ENCODE data around the gene CXCL13. TPM values are rescaled to one million over a fixed set of nuclear protein-coding genes. Genes with fewer than 3 reads are reported as not detected.

Gene CXCL13
- total and polyA plus RNA-seq, 4 donors = 0.17 to 0.21 (median 0.20) TPM; not detected in 1

DNA sequence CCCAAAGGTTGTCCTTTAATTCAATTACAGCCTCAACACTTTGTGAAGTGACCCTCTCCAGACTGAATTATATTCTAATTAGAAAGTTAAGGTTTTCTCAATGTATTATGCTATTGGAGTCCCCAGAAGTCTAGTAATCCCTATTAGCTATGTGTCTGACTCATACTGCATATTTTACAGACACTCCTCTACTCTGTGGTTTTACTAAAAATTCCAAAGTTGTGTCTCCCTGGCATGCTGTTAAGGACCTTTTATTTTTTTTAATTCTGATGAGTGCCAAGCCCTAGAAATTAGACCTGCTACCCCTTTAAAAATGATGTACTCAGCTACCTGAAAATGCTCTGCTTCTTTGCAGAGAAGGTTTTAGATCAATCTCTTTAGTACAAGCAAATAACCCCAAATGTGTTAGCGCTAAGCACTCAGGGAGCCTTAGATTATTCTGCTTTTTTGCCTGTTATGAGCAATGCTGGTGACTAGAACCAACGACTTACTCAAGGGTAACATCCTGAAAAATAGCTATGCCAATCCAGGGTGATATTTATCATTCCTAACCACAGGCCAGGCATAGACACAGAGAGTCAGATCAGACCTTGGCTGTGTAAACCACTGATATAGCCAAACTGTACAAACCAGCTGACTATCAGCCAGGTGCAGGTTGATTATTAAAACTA lies 26.1 kb upstream of the CXCL13 start:
- Histone ChIP-seq H3K4me3 (ENCODE audit: low read depth, low read length) (no peak overlapping the region), H3K27ac (ENCODE audit: low read depth, low read length) (no peak overlapping the region), H3K9me3 (ENCODE audit: control insufficient read depth, insufficient read depth, low read length) (no peaks in the 10 kb centered on the region), H3K4me1 (ENCODE audit: control insufficient read depth, insufficient read depth, low read length) (no peaks in the 10 kb centered on the region), H3K27me3 (ENCODE audit: control insufficient read depth, insufficient read depth, low read length) (no peaks in the 10 kb centered on the region), H3K36me3 (ENCODE audit: control insufficient read depth, insufficient read depth, low read length) (no peaks in the 10 kb centered on the region)
- no peak for DNase-seq (ENCODE audit: low read depth in 4 of 6, low spot score in 6 of 6)
- 100% methylated on average over 1 of the region's 2 CpGs for WGBS (ENCODE audit: insufficient coverage)

DNA sequence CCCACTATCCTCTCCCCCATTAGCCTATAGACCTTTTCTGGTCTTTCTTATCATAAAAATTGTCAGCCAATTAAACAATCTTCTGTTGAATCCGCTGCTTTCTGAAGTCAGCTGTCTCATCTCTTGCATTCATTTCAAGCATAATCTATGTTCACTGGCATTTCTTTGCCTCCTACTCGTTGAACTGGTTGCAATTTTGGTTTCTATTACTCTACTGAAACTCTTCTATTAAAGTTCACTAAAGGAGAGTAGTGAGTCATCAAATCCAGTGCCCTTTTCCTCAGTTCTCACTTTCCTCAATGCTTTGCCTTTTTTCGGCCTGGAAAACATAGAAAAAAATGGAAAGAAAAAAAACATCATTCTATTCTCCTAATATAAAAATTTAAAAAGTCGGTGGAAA lies 23.9 kb upstream of the CXCL13 start:
- Histone ChIP-seq H3K27ac (ENCODE audit: low read depth, low read length) (no peak overlapping the region), H3K36me3 (ENCODE audit: control insufficient read depth, insufficient read depth, low read length) (no peaks in the 10 kb centered on the region), H3K4me1 (ENCODE audit: control insufficient read depth, insufficient read depth, low read length) (no peaks in the 10 kb centered on the region), H3K27me3 (ENCODE audit: control insufficient read depth, insufficient read depth, low read length) (no peaks in the 10 kb centered on the region), H3K4me3 (ENCODE audit: low read depth, low read length) (no peak overlapping the region), H3K9me3 (ENCODE audit: control insufficient read depth, insufficient read depth, low read length) (no peaks in the 10 kb centered on the region)
- no peak for DNase-seq (ENCODE audit: low read depth in 4 of 6, low spot score in 6 of 6)
- WGBS (ENCODE audit: insufficient coverage) = 100% methylated on average over 1 of the region's 4 CpGs

DNA sequence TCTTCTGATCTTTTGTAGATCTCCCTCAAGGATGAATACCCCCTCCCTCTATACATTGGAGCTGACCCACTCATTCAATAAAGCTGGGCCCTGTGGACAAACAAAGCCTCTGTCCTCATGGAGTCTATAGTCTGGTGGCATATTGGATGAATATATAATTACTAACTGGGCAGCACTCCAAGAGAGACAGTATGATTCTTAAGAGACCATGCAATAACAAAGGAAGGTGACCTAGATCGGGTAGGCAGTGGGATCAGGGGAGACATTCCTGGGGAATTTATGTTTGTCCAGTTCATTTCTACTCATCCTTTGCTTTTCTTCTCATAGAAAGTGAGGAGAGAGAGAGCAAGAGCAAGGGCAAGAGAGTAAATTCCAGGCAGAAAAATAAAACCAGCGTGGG lies 23.5 kb upstream of the CXCL13 start:
- Histone ChIP-seq H3K36me3 (ENCODE audit: control insufficient read depth, insufficient read depth, low read length) (no peaks in the 10 kb centered on the region), H3K9me3 (ENCODE audit: control insufficient read depth, insufficient read depth, low read length) (no peaks in the 10 kb centered on the region), H3K4me1 (ENCODE audit: control insufficient read depth, insufficient read depth, low read length) (no peaks in the 10 kb centered on the region), H3K27me3 (ENCODE audit: control insufficient read depth, insufficient read depth, low read length) (no peaks in the 10 kb centered on the region), H3K4me3 (ENCODE audit: low read depth, low read length) (no peak overlapping the region), H3K27ac (ENCODE audit: low read depth, low read length) (no peak overlapping the region)
- no peak for DNase-seq (ENCODE audit: low read depth in 4 of 6, low spot score in 6 of 6)
- 67% methylated on average over 1 of the region's 2 CpGs for WGBS (ENCODE audit: insufficient coverage)

DNA sequence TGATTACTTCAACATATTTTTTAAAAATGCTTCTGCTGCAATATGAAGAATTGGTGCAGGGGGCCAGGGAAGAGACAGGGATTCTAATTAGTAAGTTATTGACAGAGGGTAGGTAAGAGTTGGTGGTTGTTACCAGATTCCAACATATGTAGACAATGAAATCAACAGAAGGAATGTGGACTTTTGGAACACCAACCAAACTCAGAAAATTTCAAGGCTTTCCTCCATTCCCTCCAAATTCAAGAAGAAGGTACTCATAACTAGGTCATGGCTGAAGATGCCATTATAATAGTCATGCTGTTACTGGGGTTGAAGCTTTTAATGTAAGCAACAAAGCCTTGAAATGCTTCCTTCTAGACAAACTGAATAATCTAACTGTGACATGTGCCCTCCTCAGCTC lies 22.9 kb upstream of the CXCL13 start:
- no peaks in the 10 kb centered on the region for H3K27me3 ChIP-seq (ENCODE audit: control insufficient read depth, insufficient read depth, low read length)
- DNase-seq (ENCODE audit: low read depth in 4 of 6, low spot score in 6 of 6) = no peak
- no peak overlapping the region for H3K4me3 ChIP-seq (ENCODE audit: low read depth, low read length)
- H3K4me1 ChIP-seq (ENCODE audit: control insufficient read depth, insufficient read depth, low read length) = no peaks in the 10 kb centered on the region
- H3K9me3 ChIP-seq (ENCODE audit: control insufficient read depth, insufficient read depth, low read length) = no peaks in the 10 kb centered on the region
- H3K36me3 ChIP-seq (ENCODE audit: control insufficient read depth, insufficient read depth, low read length) = no peaks in the 10 kb centered on the region
- H3K27ac ChIP-seq (ENCODE audit: low read depth, low read length) = no peak overlapping the region

DNA sequence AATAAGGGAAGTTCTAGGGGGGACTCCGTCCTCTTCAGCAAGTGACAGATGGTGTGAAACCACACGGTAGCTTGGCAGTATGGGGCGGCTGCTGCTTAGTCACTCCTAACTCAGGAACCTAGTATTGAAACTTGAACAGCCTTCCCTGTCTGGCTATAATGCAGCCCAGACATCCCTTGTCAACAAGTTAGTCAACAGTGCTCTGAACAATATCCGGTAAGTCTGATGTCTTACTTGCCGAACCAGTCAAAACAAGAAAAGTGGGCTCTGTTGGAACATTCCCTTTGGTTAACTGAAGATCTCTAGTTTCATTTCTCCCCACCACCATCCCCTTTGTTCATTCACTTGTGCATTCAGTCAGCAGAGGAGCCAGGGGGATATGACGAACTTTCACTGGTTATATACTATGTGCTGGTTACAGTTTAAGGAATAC lies 18.7 kb upstream of the CXCL13 start:
- Histone ChIP-seq H3K4me1 (ENCODE audit: control insufficient read depth, insufficient read depth, low read length) (no peaks in the 10 kb centered on the region), H3K9me3 (ENCODE audit: control insufficient read depth, insufficient read depth, low read length) (no peaks in the 10 kb centered on the region), H3K4me3 (ENCODE audit: low read depth, low read length) (no peak overlapping the region), H3K36me3 (ENCODE audit: control insufficient read depth, insufficient read depth, low read length) (no peaks in the 10 kb centered on the region), H3K27ac (ENCODE audit: low read depth, low read length) (no peak overlapping the region), H3K27me3 (ENCODE audit: control insufficient read depth, insufficient read depth, low read length) (no peaks in the 10 kb centered on the region)
- WGBS (ENCODE audit: insufficient coverage) = 78% methylated on average over 6 of the region's 6 CpGs
- DNase-seq (ENCODE audit: low read depth in 4 of 6, low spot score in 6 of 6) = no peak

DNA sequence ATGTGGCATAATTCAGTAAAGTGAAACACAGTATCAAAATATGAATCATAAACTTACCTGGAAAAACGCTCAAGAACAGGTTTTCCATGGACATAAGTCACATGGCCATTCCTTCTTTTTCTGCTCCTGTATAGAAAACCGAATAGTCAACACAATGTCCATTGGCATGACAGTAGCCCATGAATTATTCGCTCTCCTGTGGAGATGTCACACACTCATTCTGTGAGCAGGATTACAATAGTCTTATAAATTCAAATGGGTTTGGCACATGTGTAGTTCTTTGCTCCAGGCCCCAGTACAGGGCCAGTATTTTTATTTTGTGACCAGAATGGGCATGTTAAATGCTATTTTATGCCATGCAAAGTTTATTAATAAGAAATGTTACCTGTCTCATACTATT lies 15.1 kb upstream of the CXCL13 start:
- 20% methylated on average over 1 of the region's 3 CpGs for WGBS (ENCODE audit: insufficient coverage)
- Histone ChIP-seq H3K4me3 (ENCODE audit: low read depth, low read length) (no peak overlapping the region), H3K9me3 (ENCODE audit: control insufficient read depth, insufficient read depth, low read length) (no peaks in the 10 kb centered on the region)

DNA sequence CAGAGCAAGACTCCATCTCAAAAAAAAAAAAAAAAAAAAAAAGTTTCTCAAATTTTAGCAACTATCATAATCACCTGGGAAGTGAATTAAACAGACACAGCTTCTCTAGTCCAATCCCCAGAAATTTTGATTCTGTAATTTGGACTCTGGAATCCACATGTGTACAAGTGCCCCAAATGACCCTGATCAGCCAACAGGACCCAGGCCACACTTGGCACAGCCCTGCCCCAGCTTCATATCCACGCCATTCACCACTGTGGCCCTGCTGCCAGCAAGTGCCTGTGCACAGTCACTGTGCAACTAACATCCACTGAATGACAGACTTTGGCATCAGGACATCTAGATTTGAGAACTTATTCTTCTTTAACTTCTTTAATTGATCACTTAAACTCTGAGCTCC lies 14.1 kb upstream of the CXCL13 start:
- no peaks in the 10 kb centered on the region for H3K27me3 ChIP-seq (ENCODE audit: control insufficient read depth, insufficient read depth, low read length)
- H3K4me1 ChIP-seq (ENCODE audit: control insufficient read depth, insufficient read depth, low read length) = no peaks in the 10 kb centered on the region
- no peak overlapping the region for H3K4me3 ChIP-seq (ENCODE audit: low read depth, low read length)
- WGBS (ENCODE audit: insufficient coverage) = 100% methylated on average over 1 of the region's 1 CpG
- H3K9me3 ChIP-seq (ENCODE audit: control insufficient read depth, insufficient read depth, low read length) = no peaks in the 10 kb centered on the region
- H3K27ac ChIP-seq (ENCODE audit: low read depth, low read length) = no peak overlapping the region
- DNase-seq (ENCODE audit: low read depth in 4 of 6, low spot score in 6 of 6) = no peak
- no peaks in the 10 kb centered on the region for H3K36me3 ChIP-seq (ENCODE audit: control insufficient read depth, insufficient read depth, low read length)

More for the DNA sequence above, 15.1 kb upstream of the CXCL13 start:
- Histone ChIP-seq H3K36me3 (ENCODE audit: control insufficient read depth, insufficient read depth, low read length) (no peaks in the 10 kb centered on the region), H3K4me1 (ENCODE audit: control insufficient read depth, insufficient read depth, low read length) (no peaks in the 10 kb centered on the region), H3K27me3 (ENCODE audit: control insufficient read depth, insufficient read depth, low read length) (no peaks in the 10 kb centered on the region), H3K27ac (ENCODE audit: low read depth, low read length) (no peak overlapping the region)
- no peak for DNase-seq (ENCODE audit: low read depth in 4 of 6, low spot score in 6 of 6)

DNA sequence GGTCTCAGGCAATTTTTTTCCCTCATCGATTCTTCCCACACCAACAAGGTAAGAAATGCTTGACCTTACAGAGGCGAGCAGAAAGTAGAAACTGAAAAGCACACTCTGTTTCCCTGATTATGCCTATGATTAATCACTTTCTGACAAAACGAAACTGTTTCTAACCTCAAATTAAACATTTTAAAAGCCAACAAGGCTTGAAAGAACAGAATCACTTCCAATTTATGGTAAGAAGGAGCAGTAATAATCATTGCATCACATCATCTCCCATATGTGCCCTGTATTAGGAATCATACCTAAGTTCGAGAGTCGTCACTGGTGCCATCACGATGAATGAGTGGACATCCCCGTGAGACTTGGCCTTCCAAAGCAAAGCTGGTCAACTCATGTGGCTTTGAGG lies 12.5 kb upstream of the CXCL13 start:
- Histone ChIP-seq H3K27me3 (ENCODE audit: control insufficient read depth, insufficient read depth, low read length) (no peaks in the 10 kb centered on the region), H3K4me1 (ENCODE audit: control insufficient read depth, insufficient read depth, low read length) (no peaks in the 10 kb centered on the region), H3K27ac (ENCODE audit: low read depth, low read length) (no peak overlapping the region), H3K36me3 (ENCODE audit: control insufficient read depth, insufficient read depth, low read length) (no peaks in the 10 kb centered on the region), H3K9me3 (ENCODE audit: control insufficient read depth, insufficient read depth, low read length) (no peaks in the 10 kb centered on the region), H3K4me3 (ENCODE audit: low read depth, low read length) (no peak overlapping the region)
- no peak for DNase-seq (ENCODE audit: low read depth in 4 of 6, low spot score in 6 of 6)
- WGBS (ENCODE audit: insufficient coverage) = 92% methylated on average over 6 of the region's 7 CpGs

DNA sequence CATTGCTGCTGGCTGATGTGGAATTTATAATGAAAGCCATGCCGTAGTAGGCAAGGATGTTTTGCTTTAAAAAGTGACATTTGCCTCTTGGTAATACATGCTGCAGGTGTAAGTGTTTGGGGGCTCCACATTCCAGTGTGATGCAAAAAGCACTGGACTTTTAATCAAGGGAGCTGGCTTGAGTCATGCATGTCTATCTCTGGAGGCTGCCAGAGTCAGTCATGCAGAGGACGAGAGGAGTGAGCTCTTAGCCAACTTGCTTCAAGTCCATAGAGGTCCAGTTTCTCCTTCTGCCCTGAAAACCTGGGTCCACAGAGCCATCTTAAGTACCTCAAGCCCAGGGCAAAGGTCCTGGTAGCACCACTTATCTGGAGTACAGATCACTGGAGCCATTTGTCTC lies 11.6 kb upstream of the CXCL13 start:
- no peaks in the 10 kb centered on the region for H3K27me3 ChIP-seq (ENCODE audit: control insufficient read depth, insufficient read depth, low read length)
- no peak for DNase-seq (ENCODE audit: low read depth in 4 of 6, low spot score in 6 of 6)
- no peaks in the 10 kb centered on the region for H3K9me3 ChIP-seq (ENCODE audit: control insufficient read depth, insufficient read depth, low read length)
- H3K4me3 ChIP-seq (ENCODE audit: low read depth, low read length) = no peak overlapping the region
- H3K36me3 ChIP-seq (ENCODE audit: control insufficient read depth, insufficient read depth, low read length) = no peaks in the 10 kb centered on the region
- no peaks in the 10 kb centered on the region for H3K4me1 ChIP-seq (ENCODE audit: control insufficient read depth, insufficient read depth, low read length)
- H3K27ac ChIP-seq (ENCODE audit: low read depth, low read length) = no peak overlapping the region
- WGBS (ENCODE audit: insufficient coverage) = 90% methylated on average over 2 of the region's 2 CpGs

DNA sequence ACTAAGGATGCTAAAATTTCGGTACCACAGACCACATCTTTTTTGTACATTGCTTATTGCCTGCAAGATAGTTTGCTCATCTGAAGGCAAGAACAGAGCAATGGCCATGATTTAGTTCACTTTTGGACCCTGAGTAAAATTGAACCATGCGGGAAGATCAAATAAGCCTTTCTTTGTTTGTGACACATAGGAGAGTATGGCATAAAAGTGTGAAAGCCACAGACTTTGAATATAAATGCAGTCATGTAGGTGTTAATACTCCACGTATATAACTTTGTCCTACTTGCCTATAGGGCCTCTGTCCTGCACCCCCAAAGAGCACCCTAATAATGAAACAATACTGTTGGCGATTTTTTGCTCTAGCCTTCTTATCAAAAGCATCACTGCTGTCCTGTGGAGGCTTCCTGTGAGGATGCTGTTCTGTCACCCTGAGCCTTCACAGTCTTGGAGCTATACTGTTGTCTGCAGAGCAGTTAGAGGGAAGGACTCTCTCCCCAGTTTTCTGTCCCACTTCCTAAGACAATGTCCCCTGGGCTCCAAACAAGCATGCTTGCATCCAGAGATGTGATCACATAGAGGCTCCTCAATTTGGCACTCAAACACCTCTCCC lies 10.2 kb upstream of the CXCL13 start:
- H3K27ac ChIP-seq (ENCODE audit: low read depth, low read length) = no peak overlapping the region
- H3K36me3 ChIP-seq (ENCODE audit: control insufficient read depth, insufficient read depth, low read length) = no peaks in the 10 kb centered on the region
- no peaks in the 10 kb centered on the region for H3K27me3 ChIP-seq (ENCODE audit: control insufficient read depth, insufficient read depth, low read length)
- H3K4me1 ChIP-seq (ENCODE audit: control insufficient read depth, insufficient read depth, low read length) = no peaks in the 10 kb centered on the region
- H3K4me3 ChIP-seq (ENCODE audit: low read depth, low read length) = no peak overlapping the region
- DNase-seq (ENCODE audit: low read depth in 4 of 6, low spot score in 6 of 6) = no peak
- H3K9me3 ChIP-seq (ENCODE audit: control insufficient read depth, insufficient read depth, low read length) = no peaks in the 10 kb centered on the region
- 90% methylated on average over 2 of the region's 4 CpGs for WGBS (ENCODE audit: insufficient coverage)

Data from spinal cord (tissue), 10 donors.